Activated naive CD4-positive, alpha-beta T cell treated with Interleukin-2 at 50 U/mL for 16 hours (primary cell): ENCODE results near the gene CTSW.
"Not testable (repeated sequence)": the region's sequence is repeated elsewhere in the genome, so short reads cannot be mapped to it uniquely, and the experiment has no call there.

Source experiments
- DNase-seq: peaks from one replicate; pipeline ENCODE4 v3.0.0-alpha.2; 2020

The CTSW gene, protein sequence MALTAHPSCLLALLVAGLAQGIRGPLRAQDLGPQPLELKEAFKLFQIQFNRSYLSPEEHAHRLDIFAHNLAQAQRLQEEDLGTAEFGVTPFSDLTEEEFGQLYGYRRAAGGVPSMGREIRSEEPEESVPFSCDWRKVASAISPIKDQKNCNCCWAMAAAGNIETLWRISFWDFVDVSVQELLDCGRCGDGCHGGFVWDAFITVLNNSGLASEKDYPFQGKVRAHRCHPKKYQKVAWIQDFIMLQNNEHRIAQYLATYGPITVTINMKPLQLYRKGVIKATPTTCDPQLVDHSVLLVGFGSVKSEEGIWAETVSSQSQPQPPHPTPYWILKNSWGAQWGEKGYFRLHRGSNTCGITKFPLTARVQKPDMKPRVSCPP

DNA sequence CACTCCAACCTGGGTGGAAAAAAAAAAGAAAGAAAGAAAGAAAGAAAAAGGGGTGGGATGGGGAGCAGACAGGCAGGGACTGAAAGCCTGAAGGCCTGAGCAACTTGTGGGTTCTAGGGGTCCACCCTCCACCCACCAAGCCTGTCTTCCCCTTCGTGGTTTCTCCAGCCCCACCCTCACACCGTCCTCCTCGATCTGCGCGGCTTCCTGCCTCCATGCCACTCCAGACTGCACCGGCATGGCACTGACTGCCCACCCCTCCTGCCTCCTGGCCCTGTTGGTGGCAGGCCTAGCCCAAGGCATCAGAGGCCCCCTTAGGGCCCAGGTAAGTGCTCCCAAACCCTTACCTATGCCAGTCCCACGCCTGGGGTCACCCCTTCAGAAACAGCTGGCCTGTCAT is at the start of gene CTSW:
Gene CTSW (plus strand): TSS at position 221 of the 400 bp plus-strand sequence. CDS start 18 bp downstream, at position 239.
- peak; percentile 38 for DNase-seq

DNA sequence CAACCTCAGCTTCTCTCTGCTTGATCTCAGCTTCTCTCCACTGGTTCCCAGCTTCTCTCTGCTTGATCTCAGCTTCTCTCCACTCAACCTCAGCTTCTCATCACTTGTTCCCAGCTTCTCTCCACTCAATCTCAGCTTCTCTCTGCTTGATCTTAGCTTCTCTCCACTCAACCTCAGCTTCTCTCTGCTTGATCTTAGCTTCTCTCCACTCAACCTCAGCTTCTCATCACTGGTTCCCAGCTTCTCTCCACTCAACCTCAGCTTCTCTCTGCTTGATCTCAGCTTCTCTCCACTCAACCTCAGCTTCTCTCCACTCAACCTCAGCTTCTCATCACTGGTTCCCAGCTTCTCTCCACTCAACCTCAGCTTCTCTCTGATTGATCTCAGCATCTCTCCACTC is 47.4 kb upstream of the CTSW start:
- not testable (repeated sequence) for DNase-seq

DNA sequence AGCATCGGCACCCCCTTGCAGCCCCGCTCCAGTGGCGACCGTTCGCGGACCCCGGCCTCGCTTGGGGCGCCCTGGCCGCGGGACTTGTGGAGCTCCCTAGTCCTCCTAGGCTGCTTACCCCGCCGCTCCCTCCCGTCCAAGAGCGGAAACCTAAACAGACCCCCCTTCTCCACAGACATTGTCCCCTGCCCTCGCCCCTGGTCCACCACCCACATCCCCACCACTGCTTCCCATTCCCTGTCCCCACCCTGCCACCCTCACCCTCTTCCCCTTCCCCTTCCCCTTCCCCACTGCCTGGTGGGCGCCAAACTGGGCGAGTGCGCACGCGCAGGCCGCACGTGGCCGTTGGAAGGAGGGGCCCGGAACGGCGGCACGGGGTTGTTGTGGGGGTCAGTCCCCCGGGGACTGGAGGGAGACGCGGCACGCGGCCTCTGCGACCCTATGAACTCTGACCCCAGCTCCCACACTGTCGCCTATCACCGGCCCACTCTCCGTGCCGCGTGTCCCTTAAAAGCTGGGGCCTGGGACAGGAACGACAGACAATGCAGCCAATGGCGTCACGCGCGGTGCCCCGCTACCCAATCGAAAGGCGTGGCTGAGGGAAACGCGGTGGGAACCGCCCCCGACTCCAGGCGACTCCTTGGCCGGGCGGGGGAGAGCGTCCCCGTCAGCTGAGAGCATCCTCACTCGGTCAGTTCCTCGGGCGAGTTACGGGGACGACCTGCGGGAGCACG is 46.2 kb upstream of the CTSW start, which contains the start of gene SNX32:
Gene SNX32 (plus strand): TSS at position 667 of the 734 bp plus-strand sequence. CDS start 103 bp downstream, outside the sequence.
- peak; percentile 96 for DNase-seq

DNA sequence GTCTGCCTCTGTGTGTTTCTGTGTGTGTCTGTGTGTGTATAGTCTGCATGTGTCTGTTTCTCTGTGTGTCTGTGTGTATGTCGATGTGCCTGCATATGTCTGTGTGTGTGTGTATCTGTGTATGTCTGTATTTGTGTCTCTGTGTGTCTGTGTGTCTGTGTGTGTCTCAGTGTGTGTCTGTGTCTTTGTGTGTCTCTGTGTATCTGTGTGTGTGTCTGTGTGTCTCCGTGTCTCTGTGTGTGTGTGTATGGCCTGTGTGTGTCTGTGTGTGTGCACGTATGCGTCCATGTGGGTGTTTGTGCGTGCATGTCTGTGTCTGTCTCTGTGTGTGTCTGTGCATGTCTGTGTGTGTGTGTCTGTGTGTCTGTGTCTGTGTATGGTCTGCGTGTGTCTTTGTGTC is 45.4 kb upstream of the CTSW start:
- DNase-seq, result no peak

DNA sequence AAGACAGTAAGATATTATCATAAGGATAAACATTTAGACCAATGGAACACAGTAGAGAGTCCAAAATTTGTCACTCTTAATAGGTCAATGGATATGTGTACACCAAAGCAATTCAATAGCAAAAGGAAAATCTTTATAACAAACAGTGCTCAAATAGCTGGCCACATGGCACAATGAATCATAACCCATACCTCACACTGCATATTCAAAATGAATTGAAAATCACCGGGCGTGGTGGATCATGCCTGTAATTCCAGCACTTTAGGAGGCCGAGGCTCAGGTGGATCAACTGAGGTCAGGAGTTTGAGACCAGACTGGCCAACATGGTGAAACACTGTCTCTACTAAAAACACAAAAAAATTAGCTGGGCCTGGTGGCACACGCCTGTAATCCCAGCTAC is 37.5 kb upstream of the CTSW start:
- DNase-seq, result no peak

DNA sequence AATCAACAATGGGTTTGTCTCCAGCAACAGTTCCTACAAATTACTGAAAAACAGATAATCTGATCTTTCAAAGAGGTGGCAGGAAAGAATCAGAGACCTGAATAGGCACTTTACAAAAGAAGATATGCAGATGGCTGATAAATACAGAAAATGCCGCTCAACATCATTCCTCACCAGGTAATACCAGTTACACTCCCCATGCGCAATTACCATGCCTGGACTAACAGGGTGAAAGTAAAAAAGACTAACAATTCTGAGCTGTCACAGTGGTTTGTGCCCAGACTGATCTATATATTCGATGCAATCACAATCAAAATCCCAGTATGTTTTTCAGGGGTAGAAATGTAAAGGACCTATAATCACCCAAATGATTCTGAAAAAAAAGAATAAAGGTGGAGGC is 35.8 kb upstream of the CTSW start:
- DNase-seq, result no peak

DNA sequence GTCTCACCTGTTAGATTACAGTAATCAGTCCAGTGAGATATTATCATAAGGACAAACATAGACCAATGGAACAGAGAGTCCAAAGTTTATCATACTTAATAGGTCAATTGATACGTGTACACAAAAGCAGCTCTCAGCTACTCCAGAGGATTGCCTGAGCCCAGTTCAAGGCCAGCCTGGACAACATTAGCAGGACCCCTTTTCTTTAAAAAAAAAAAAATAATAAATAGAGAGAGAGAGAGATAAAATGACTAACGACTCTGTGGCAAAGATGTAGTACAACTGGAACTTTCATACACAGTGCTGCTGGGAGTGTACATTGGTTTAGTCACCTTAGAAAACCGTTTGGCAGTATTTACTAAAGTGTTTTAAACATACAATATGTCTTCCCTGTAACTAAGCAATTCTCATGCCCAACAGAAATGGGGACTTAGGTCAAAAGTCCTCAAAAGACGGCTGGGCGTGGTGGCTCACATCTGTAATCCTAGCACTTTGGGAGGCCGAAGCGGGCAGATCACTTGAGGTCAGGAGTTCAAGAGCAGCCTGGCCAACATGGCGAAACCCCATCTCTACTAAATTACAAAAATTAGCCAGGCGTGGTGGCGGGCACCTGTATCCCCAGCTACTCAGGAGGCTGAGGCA is 35.3 kb upstream of the CTSW start:
- DNase-seq, result no peak

DNA sequence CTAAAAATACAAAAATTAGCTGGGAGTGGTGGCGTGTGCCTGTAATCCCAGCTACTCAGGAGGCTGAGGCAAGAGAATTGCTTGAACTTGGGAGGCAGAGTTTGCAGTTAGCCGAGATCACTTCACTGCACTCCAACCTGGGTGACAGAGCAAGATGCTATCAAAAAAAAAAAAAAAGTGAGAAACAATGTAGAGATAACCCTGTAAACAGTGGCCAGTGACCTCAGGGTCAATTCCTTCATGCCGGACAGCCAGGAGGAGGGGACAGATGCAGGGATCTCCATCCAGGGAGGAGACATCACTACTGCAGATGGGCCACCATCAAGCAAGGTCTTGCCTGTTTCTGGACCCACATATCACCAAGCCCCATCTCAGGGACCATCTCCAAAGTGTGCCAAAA is 31.9 kb upstream of the CTSW start:
- no peak for DNase-seq

DNA sequence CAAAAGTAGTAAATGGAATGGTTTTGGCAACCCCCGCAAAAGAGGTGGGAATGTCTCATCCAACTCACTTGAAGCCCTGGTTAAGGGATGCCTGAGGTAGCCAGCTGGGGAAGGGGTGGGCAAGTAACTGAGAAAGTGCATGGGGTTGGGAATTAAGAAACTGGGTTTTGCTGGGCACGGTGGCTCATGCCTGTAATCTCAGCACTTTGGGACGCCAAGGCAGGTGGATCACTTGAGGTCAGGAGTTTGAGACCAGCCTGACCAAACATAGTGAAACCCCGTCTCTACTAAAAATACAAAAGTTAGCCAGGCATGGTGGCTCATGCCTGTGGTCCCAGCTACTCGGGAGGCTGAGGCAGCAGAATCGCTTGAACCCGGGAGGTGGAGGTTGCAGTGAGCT is 30.9 kb upstream of the CTSW start:
- not testable (repeated sequence) for DNase-seq

DNA sequence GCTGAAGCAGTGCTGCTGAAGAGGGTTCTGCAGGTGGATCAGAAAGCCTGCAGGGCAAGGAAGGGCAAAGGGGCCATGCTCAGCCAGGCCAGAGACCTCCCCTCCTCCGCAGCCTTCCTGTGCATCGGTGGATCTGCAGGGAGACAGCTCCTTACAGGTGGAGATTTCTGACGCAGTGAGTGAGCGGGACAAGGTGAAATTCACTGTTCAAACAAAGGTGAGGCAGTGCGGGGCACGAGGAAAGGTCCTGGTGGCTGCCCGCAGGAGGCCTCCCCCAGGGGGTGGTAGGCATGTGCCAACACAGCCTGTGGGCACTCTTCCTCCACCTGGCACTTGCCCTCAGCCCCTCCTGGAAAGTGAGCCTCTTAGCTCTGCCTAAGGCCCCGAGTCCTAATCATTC is 30.3 kb upstream of the CTSW start:
- DNase-seq, result no peak

DNA sequence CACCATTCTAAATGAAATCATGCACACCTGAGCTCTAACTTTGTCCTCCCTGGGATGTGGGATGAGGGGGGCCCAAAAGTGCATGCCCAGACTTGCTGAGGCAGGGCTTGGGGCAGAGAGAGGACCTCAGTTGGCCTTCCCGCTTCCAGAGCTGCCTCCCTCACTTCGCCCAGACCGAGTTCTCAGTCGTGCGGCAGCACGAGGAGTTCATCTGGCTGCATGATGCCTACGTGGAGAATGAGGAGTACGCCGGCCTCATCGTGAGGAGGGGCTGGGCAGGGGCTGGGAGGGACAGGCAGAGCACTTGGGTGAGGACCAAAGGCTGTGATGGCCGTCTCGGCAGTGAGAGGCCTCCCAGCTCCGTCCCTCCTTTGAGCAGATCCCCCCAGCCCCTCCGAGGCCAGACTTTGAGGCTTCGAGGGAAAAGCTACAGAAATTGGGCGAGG is 29.8 kb upstream of the CTSW start:
- no peak for DNase-seq

DNA sequence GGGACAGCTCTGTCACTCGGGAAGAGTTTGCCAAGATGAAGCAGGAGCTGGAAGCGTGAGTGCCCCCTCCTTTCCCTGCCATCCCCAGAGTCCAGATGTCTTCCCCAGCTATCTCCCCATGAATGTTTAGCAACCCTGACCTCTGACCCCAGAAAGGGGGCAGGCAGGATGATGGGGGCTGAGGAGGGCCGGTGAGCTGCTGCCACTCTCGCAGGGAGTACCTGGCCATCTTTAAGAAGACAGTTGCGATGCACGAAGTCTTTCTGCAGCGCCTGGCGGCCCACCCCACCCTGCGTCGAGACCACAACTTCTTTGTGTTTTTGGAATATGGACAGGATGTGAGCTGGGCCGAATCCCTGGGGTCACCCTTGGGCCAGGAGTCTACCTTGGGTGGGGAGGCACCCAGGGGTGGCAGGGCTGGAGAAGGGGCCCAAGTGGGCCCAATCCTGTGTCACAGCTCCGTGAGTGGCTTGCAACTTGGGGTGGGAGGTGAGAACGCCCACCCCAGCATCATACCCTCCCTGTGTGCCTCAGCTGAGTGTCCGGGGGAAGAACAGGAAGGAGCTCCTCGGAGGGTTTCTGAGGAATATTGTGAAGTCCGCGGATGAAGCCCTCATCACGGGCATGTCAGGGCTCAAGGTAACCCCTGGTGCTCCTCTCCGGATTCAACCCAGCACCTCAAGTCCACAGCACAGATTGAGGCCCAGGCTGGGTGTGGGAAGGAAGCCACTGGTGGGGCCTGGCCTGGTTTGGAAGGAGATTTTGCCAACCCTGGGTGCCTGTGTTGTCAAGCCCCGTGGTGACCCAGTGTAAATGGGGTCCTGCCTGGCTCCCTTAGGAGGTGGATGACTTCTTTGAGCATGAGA is 29.2 kb upstream of the CTSW start:
- no peak for DNase-seq

DNA sequence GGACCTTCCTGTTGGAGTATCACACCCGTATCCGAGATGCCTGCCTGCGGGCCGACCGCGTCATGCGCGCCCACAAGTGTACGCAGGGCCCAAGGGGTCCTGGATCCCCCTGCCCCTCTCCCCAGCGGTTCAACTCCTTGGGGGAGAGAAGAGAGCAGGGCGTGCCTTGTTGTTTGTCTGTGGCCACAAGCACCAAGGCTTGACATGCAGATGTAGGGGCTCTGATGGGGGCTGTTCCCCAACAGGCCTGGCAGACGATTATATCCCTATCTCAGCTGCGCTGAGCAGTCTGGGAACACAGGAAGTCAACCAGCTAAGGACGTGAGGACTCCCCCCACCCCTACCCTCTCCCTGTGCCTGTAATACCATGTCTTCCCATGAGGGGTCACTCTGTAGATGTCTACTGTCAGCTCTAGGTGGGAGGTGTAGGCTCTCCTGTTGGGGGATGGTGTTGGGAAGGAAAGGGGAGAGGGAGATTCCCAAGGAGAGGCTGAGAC is 28.5 kb upstream of the CTSW start:
- no peak for DNase-seq

DNA sequence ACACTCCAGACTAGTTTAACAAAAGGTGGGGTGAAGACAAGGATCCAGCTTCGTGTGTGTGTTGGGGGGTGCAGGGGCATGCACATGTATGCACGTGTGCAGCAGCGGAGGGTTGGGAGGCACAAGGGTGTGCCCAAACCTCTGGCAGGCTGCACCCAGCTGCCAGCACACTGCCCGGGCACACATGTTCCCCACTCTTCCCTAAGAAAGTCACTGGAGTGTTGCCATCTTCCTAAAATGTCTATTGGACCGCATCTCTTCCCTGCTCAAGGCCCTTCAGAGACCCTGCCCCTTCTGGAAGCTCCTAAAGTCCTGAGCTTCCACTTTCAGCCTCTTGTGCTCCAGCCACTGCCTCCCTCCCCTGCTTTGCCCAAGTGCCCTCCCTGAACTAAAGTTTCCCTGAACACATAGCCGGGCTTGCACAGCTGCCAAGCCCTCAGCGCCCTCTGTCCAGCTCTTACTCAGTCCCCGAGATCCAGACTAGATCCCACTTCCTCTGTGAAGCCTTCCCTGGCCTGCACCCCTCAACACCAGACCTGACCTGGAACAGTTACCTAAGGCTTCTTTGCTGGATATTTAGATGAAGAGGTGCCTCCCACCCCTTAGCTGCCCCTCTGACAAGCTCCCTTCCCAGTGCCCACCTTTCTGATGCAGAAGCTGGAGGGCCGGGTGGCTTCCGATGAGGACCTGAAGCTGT is 27.7 kb upstream of the CTSW start:
- DNase-seq, result no peak

DNA sequence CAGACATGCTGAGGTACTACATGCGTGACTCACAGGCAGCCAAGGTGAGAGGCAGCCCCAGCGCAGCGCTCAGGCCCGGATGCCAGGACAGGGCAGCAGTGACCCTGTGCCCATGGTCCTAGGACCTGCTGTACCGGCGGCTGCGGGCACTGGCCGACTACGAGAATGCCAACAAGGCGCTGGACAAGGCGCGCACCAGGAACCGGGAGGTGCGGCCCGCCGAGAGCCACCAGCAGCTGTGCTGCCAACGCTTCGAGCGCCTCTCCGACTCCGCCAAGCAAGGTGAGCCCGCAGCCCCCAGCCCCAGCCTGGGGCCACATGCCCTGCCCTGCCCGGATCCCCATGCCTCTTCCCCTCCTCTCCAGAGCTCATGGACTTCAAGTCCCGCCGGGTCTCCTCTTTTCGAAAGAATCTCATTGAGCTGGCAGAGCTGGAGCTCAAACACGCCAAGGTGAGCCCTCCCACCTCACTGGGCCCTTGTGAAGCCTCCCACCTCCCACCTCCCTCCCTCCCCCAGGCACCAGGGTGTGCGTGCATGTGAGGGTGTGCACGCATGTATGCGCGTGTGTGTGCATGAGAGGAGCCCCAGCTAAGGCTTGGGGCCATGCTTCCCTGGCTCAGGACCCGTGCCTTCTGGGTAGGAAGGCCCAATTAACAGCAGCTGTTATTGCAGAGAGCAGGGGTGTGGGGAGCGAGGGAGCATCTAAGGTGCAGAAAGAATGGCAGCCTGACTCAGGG is 27.0 kb upstream of the CTSW start:
- no peak for DNase-seq

DNA sequence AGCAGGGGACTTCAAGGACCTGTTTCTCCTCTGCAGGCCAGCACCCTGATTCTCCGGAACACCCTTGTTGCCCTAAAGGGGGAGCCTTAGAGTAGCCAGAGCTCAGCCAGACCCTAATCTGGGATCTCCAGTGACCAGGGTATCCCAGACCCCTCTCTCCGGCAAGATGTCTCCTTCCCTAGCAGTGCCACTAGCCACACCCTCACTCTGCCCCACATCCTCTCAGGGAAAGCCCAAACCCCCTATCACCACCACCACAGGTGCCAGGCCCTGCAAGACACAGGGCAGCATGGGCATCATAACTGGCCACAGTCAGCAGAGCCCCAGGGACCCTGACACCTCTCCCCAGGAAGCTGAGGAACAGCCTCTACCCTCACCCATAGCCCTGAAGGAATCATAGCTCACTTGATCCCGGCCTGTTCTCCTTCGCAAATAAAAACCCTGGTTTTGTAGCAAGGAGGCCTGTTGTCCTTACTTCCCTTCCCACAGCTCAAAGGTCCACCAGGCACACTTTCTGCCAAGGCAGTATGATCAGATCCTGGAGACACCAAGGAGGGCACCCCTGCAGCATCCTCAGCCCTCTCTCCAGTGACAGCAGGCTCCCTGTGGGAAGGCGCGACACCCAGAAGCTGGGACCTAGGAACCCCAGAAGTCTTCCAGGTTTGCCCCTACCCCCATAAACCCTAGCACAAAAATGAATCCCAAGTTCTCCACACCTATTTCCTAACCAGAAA is 26.2 kb upstream of the CTSW start:
- DNase-seq, result no peak

DNA sequence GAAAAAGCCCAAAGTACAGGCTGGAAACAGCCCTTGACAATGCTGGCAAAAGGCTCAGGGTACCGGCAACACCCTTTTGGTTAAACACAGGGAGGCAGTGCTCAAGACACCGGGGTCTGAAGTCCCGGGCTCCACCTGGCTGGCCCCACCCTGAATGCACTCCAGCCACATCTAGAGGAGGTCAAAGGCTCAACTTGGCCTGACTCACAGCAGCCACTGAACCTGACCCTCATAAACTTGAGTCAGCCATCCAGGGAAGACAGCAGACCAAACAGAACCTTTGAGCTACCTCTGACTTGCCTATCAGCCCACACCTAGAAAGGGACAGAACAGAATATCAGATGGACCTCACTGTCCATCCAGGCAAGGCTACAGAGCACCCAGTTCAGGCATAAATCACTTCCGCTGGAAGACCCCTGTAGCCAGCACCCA is 25.5 kb upstream of the CTSW start:
- no peak for DNase-seq

DNA sequence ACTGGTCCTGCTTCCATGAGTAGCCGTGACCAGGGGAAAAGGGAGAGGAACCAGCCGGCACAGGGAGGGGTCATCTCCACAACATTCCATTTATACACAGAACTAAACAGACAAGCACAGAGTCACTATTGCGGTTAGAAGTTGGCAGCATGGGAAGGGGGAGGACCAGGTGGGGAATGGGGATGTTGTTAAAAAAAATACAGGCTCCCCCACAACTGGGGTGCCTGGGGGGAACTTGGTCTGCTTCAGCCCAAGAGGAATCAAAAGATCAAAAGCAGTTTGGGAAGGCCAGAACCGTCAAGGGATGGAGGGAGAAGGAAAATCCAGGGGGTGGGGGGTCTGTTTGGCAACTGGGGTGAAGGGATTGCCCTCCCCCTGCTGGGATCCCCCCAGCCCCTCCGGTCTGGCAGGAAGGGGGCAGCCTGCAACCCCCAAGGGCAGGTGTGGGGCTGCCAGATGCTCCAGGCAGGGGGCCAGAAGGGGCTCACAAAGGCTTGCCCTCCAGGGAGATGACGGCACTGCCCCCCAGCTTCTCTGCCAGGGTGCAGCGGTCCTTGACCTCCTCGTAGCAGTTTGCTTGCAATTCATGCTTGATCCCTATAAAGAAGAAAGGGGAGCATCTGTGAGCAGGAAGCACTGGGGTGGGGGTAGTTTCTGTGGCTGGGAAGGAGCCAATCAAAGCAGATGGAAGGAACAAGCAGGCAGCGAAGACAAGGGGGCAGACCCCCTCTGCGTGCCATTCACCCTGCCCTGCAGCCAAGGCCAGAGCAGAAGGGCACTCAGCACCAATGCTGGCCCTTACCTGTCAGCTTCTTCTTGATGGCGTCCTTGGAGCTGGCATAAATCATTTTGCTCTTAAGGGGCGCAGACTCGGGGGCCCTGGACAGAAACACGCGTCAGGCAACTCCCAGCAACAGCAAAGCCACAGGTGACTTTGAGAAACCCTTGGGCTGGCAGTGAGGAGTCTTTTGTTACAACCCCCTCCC is 24.5 kb upstream of the CTSW start:
- DNase-seq, result no peak

DNA sequence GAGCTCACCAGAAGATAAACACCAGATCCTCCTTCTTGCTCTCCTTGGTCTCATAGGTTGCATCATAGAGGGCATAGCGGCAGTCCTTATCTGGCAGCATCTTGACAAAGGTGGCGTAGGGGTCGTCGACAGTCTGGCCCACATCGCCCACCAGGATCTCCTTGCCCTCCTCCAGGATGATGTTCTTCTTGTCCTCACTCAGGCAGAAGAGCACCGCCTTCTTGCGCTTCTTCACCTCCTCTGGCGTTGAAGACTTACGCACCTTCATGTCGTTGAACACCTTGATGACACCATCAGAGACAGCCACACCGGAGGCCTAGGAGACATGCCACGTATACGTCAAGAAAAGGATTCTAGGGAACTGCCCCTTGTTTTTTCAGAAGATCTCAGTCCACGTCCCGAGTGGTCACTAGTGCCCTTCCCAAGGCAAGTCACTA is 23.7 kb upstream of the CTSW start:
- no peak for DNase-seq
